Endothelial cell of umbilical vein (primary cell): ENCODE data around the gene COMMD7. TPM values are rescaled to one million over a fixed set of nuclear protein-coding genes. Genes with fewer than 3 reads are reported as not detected.

Source experiments
- BruUV-seq: library from RNA; stranded (reverse); fragments of 400-500 nt; replicated peaks from 2 replicates; lab custom pipeline; 2021; lab: Mats Ljungman, UMichigan
- CTCF ChIA-PET: fragments of 300-600, 350-600 bp; sonication (Branson Sonifier 250); formaldehyde crosslinking; loops from one replicate; lab custom pipeline; 2021; ENCODE audit warnings: antibody characterized with exemption, inconsistent platforms; lab: Charles Lee
- POLR2A ChIA-PET: fragments of 300-600, 350-600 bp; sonication (Branson Sonifier 250); formaldehyde crosslinking; loops from one replicate; lab custom pipeline; 2021; ENCODE audit warnings: antibody characterized with exemption, inconsistent platforms; lab: Charles Lee
- DNase-seq: peaks from one replicate; pipeline ENCODE4 v3.0.0-alpha.2; 2011; ENCODE audit warnings: low read depth, low spot score
- FAIRE-seq: peaks from 2 replicates; lab custom pipeline; 2011; peaks lifted over from hg19 to GRCh38; lab: Jason Lieb, UNC
- H2AFZ ChIP-seq: 2 replicates; pipeline ENCODE4 v1.6.0; 2012; ENCODE audit warnings: low read depth, low read length, control low read depth, inconsistent platforms
- H3K27ac ChIP-seq: 2 replicates; pipeline ENCODE4 v1.5.1; 2011; ENCODE audit warnings: low read depth, mild to moderate bottlenecking, control low read depth, low read length, moderate library complexity; ENCODE audit not compliant: insufficient read depth
- H3K27me3 ChIP-seq, 2 experiments: 2 replicates each; pipeline versions ENCODE4 v1.6.0 to v1.6.1; 2011; ENCODE audit warnings: low read length in 2 of 2, mixed read lengths in 1 of 2; ENCODE audit not compliant: control insufficient read depth in 2 of 2, insufficient read depth in 2 of 2
- H3K36me3 ChIP-seq, 2 experiments: 2 replicates in 1 of 2; 3 replicates in 1 of 2; pipeline ENCODE4 v1.5.1; 2011; ENCODE audit warnings: low read length in 2 of 2, mild to moderate bottlenecking in 1 of 2, moderate library complexity in 1 of 2; ENCODE audit not compliant: control insufficient read depth in 2 of 2, insufficient read depth in 2 of 2; ENCODE audit errors: extremely low read depth in 1 of 2
- H3K4me1 ChIP-seq: 3 replicates; pipeline ENCODE4 v1.5.1; 2011; ENCODE audit warnings: mild to moderate bottlenecking, low read length; ENCODE audit not compliant: control insufficient read depth, insufficient read depth; ENCODE audit errors: extremely low read depth
- H3K4me2 ChIP-seq: 2 replicates; pipeline ENCODE4 v1.6.1; 2011; ENCODE audit warnings: low read length, control low read depth, mixed read lengths; ENCODE audit not compliant: insufficient read depth
- H3K4me3 ChIP-seq, 3 experiments: fragments of 200-600 bp in 1 of 3; sonication (generic), shearing (Covaris generic) in 1 of 3; replicated peaks in 1 of 3; 2 replicates each; pipeline ENCODE4 v1.5.1; 2011 to 2016; ENCODE audit warnings: control low read depth in 3 of 3, low read length in 3 of 3, mild to moderate bottlenecking in 2 of 3, inconsistent platforms in 1 of 3, low read depth in 1 of 3, moderate library complexity in 1 of 3; ENCODE audit not compliant: insufficient read depth in 1 of 3
- H3K79me2 ChIP-seq: 2 replicates; pipeline ENCODE4 v1.6.0; 2012; ENCODE audit warnings: low read length, inconsistent platforms; ENCODE audit not compliant: control insufficient read depth, insufficient read depth
- H3K9ac ChIP-seq: replicated peaks from 2 replicates; pipeline ENCODE3; 2011; ENCODE audit warnings: low read length, control low read depth; ENCODE audit not compliant: insufficient read depth; ENCODE audit errors: extremely low read depth
- H3K9me1 ChIP-seq: replicated peaks from 3 replicates; pipeline ENCODE4 v1.6.0; 2011; ENCODE audit warnings: mild to moderate bottlenecking, low read length; ENCODE audit not compliant: control insufficient read depth, insufficient read depth; ENCODE audit errors: extremely low read depth
- H3K9me3 ChIP-seq: replicated peaks from 2 replicates; pipeline ENCODE4 v1.5.1; 2012; ENCODE audit warnings: low read length, inconsistent platforms; ENCODE audit not compliant: control insufficient read depth, insufficient read depth
- H4K20me1 ChIP-seq: replicated peaks from 2 replicates; pipeline ENCODE3; 2011; ENCODE audit warnings: mild to moderate bottlenecking, low read length; ENCODE audit not compliant: control insufficient read depth, insufficient read depth; ENCODE audit errors: extremely low read depth
- CTCF ChIP-seq, 2 donors: IDR thresholded peaks; 1 replicate in 1 of 2; 2 replicates in 1 of 2; pipeline ENCODE4 v1.5.1; 2011; ENCODE audit warnings: low read length in 2 of 2, mild to moderate bottlenecking in 2 of 2, moderate library complexity in 2 of 2, control low read depth in 1 of 2, inconsistent platforms in 1 of 2, low read depth in 1 of 2; ENCODE audit not compliant: insufficient read depth in 1 of 2; ENCODE audit errors: extremely low read depth in 1 of 2
- EZH2 ChIP-seq: IDR thresholded peaks from 2 replicates; pipeline ENCODE4 v1.6.1; 2012; ENCODE audit warnings: borderline replicate concordance, low read depth, mild to moderate bottlenecking, moderate library complexity, low read length, inconsistent platforms; ENCODE audit not compliant: severe bottlenecking
- FOS ChIP-seq: IDR thresholded peaks from 2 replicates; pipeline ENCODE4 v1.6.1; 2011; ENCODE audit warnings: mild to moderate bottlenecking, low read length, moderate library complexity, borderline replicate concordance; ENCODE audit not compliant: insufficient read depth
- GATA2 ChIP-seq: IDR thresholded peaks from 2 replicates; pipeline ENCODE4 v1.7.0; 2011; ENCODE audit warnings: low read depth, mild to moderate bottlenecking, moderate library complexity, mixed read lengths, low read length; ENCODE audit not compliant: insufficient read length, insufficient read depth
- JUN ChIP-seq: IDR thresholded peaks from 2 replicates; pipeline ENCODE4 v1.6.1; 2011; ENCODE audit warnings: borderline replicate concordance, low read depth; ENCODE audit not compliant: insufficient read length, insufficient read depth
- MAX ChIP-seq: IDR thresholded peaks from 2 replicates; pipeline ENCODE4 v1.6.1; 2011; ENCODE audit not compliant: insufficient read depth, insufficient read length
- MYC ChIP-seq: IDR thresholded peaks from one replicate; pipeline ENCODE4 v1.6.1; 2011; ENCODE audit warnings: mild to moderate bottlenecking, low read depth, low read length
- POLR2A ChIP-seq: IDR thresholded peaks from 2 replicates; pipeline ENCODE4 v1.6.1; 2012; ENCODE audit warnings: low read depth, mild to moderate bottlenecking, control low read depth, low read length
- POLR2AphosphoS5 ChIP-seq: IDR thresholded peaks from 2 replicates; pipeline ENCODE4 v1.6.1; 2012; ENCODE audit warnings: low read depth, mild to moderate bottlenecking, control low read depth, low read length, moderate library complexity; ENCODE audit not compliant: insufficient read depth
- dilution Hi-C: fragments of 300-500 bp; cut with MboI; formaldehyde crosslinking; loops from one replicate; pipeline ENCODE4 v1.15.0; 2019; ENCODE audit warnings: low sequenced_read_pairs; ENCODE audit not compliant: extremely low pct_ligation_motif_present
- intact Hi-C: fragments of 100-400 bp; cut with micrococcal nuclease; formaldehyde crosslinking; loops from one replicate; pipeline ENCODE4 v1.10.0; 2022
- polyA plus RNA-seq, 4 experiments: library from polyadenylated mRNA; depleted of rRNA in 3 of 4; stranded (reverse) in 3 of 4; unstranded in 1 of 4; fragments of >200 nt; gene quantifications; 2 replicates each; pipeline versions ENCODE4 v1.2.1 to v1.2.3, GENCODE V29; 2011 to 2012; ENCODE audit warnings: missing spikeins in 1 of 4
- total RNA-seq: library from RNA; stranded (reverse); gene quantifications from 2 replicates; pipeline ENCODE4 v1.2.3, GENCODE V29; 2021

Gene COMMD7
- total and polyA plus RNA-seq, 2 donors (not counting 3 experiments of a cell fraction or from before 2014, with no cell fraction given), result 58.8 to 72.9 TPM

- H2AFZ ChIP-seq, result no peak overlapping the region
- H3K9me3 ChIP-seq, result no peaks in the 10 kb centered on the region
- no peak overlapping the region for H3K4me2 ChIP-seq
- DNase-seq (peak; percentile 64), FAIRE-seq (peak; percentile 83)
- H3K27ac ChIP-seq, result no peak overlapping the region
- no peaks in the 10 kb centered on the region for H4K20me1 ChIP-seq
- POLR2A ChIA-PET, result interaction anchor here (0.6 kb wide), 1 partner anchor 29 kb away, joined by 6 read pairs; the partner anchor contains the start of gene MAPRE1
- H3K27me3 ChIP-seq, result no peaks in the 10 kb centered on the region
- intact Hi-C loops, result loop anchor here (1.0 to 5.0 kb wide), 5 partner anchors 29 to 509 kb away; partner anchors contain the start of genes BPIFB2 and MAPRE1
- H3K4me1 ChIP-seq, result peaks cover 10% of the 10 kb centered on the region
- no TSS peak for BruUV-seq
- TF ChIP-seq MAX, result no peak
- TF ChIP-seq CTCF (IDR thresholded peaks at IDR 0.05; ENCODE audit: extremely low read depth in 1 of 2, insufficient read depth in 1 of 2, low read depth in 1 of 2, low read length in 2 of 2), result peak; percentile 97 to 99
- dilution Hi-C loops, result no loop called here
- H3K4me3 ChIP-seq, result no peak overlapping the region
- CTCF ChIA-PET, result interaction anchor here (0.6 to 1.6 kb wide), 26 partner anchors 8 to 306 kb away, joined by 3 to 33 read pairs (median 5); partner anchors contain the start of genes C20orf203, DNMT3B and MAPRE1
- H3K79me2 ChIP-seq, result no peaks in the 10 kb centered on the region
- H3K36me3 ChIP-seq, result peaks cover 0 to 2% of the 10 kb centered on the region in 2 experiments
- no peaks in the 10 kb centered on the region for H3K9me1 ChIP-seq
- no peak overlapping the region for H3K9ac ChIP-seq
Measured at GRCh38 chr20:32789896-32790750, 46.9 kb upstream of the COMMD7 start.

GRCh38 chr20:32787168-32787567 lies 43.9 kb upstream of the COMMD7 start:
- POLR2A ChIA-PET, result no interaction called here
- TF ChIP-seq EZH2 (no peak), MYC (no peak), JUN (no peak), POLR2AphosphoS5 (no peak), MAX (no peak), FOS (no peak), POLR2A (no peak), CTCF (IDR thresholded peaks at IDR 0.05; ENCODE audit: extremely low read depth in 1 of 2, insufficient read depth in 1 of 2, low read depth in 1 of 2, low read length in 2 of 2) (no peak), GATA2 (no peak)
- Histone ChIP-seq H3K27ac (no peak overlapping the region), H3K27me3 (no peaks in the 10 kb centered on the region), H3K36me3 (peaks cover 0 to 2% of the 10 kb centered on the region in 2 experiments), H3K4me3 (no peak overlapping the region), H3K79me2 (no peaks in the 10 kb centered on the region), H3K4me1 (no peaks in the 10 kb centered on the region), H3K9me1 (no peaks in the 10 kb centered on the region), H3K9me3 (no peaks in the 10 kb centered on the region), H4K20me1 (no peaks in the 10 kb centered on the region), H2AFZ (no peak overlapping the region), H3K4me2 (no peak overlapping the region), H3K9ac (no peak overlapping the region)
- intact Hi-C loops, result no loop called here
- FAIRE-seq (no peak), DNase-seq (no peak)
- BruUV-seq, result no TSS peak
- CTCF ChIA-PET, result no interaction called here
- dilution Hi-C loops, result no loop called here
